HG02759 (cell line): ENCODE data around the gene TOP3B.

Experiments used
- ATAC-seq: cut with Tn5 transposase; IDR thresholded peaks from one replicate; pipeline ENCODE4 v1.9.1; 2021; ENCODE audit warnings: mild to moderate bottlenecking, moderate library complexity; ENCODE audit not compliant: unreplicated experiment

TOP3B gene

DNA sequence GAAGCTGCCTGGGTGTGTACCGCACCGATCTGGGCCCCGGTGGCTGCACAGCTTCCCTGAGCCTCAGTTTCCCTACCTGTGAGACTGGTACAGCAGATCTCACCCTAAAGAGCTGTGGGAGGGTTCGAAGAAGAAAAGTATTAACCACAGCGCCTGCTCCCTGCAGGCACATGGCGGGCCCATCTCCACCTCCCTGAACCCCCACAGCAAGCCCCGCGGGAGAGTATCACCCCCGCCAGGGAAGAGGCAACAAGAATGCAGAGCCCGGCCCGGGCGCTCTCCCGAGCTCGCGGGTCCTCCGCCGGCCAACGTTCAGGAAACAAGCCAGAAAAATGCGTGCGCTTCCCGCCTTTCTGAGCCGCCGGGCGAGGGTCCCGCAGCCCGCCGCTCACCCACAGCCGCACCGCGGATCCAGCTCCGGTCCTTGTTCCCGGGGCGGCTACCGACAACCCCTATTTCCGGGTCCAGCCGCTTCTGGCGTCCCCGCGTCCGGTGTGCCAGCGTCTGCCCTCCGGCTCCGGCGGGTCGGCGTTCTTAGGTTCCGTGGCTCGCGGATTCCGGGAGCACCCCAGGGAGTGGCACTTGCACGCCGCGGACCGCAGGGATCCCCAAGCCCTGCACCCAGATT is at the start of gene TOP3B:
Gene TOP3B (minus strand): TSS at position 450 of the 628 bp plus-strand sequence. CDS start 7,078 bp downstream, outside the sequence.
- ATAC-seq, result peak; percentile 74

GRCh38 chr22:22031183-22031945 is 48.8 kb upstream of the TOP3B start:
- ATAC-seq, result peak; percentile 13

- ATAC-seq, result peak; percentile 66
Measured at GRCh38 chr22:22030493-22031182, 48.1 kb upstream of the TOP3B start.

GRCh38 chr22:22027955-22028354 is 45.4 kb upstream of the TOP3B start:
- no peak for ATAC-seq

DNA sequence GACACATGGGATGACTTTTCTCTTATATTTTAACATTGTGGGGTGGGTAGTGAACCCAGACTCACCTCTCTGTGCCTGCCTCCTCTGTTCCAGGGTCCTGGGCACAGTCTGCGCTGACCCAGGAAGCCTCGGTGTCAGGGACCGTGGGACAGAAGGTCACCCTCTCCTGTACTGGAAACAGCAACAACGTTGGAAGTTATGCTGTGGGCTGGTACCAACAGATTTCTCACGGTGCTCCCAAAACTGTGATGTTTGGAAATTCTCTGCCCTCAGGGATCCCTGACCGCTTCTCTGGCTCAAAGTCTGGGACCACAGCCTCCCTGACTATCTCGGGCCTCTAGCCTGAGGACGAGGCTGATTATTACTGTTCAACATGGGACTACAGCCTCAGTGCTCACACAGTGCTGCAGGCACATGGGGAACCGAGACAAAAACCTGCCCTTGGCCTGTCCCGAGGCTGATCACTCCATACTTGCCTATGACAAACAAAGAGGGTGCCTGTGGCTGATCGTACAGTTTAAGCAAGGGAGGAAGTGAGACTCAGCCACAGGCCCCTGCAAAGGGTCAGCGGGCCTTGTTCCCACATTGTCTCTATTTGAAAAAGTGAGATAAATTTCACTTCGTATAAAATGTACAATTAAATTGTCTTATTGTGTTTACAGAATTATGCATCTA is 43.7 kb upstream of the TOP3B start:
- peak; percentile 48 for ATAC-seq

DNA sequence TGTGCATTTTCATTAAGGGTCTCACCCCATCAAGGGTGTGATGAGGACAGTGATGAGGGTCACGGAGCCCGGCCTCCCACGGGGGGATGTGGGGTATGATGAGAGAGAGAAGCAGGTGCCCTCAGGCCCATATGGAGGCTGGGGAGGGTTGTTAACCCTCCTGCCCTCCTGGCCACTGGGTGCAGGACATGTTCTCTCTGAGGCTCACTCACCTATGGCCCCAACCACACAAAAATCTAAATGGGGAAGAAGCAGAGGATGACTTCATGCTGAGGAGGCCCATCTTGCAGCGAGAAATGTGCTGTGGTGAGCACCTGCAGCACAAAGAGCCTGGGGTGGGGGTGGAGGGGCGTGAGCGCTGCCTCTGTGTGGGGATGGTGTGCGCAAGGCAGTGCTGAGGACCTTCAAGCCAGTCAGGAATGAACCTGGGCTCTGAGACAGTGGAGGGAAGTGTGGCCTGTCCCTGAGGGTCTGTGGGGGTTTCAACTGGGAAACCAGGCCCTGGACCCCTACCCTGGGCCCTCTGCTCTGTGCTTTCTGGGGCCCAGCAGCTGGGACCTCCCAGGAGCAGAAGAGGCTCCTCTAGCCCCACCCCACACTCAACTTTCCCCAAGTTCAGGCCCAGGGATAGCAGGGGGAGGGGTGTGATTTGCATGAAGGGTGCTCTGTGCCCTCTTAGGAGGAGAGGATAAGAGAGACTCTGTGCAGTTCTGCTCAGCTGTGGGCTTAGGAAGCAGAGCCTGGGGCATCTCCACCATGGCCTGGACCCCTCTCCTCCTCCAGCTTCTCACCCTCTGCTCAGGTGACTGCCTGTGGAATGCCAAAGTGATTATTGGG is 43.0 kb upstream of the TOP3B start:
- ATAC-seq, result no peak

GRCh38 chr22:22024440-22024839 is 41.9 kb upstream of the TOP3B start:
- ATAC-seq, result no peak

- no peak for ATAC-seq
Measured at GRCh38 chr22:22023581-22024137, 41.1 kb upstream of the TOP3B start.

- no peak for ATAC-seq
Measured at GRCh38 chr22:22022947-22023534, 40.5 kb upstream of the TOP3B start.

DNA sequence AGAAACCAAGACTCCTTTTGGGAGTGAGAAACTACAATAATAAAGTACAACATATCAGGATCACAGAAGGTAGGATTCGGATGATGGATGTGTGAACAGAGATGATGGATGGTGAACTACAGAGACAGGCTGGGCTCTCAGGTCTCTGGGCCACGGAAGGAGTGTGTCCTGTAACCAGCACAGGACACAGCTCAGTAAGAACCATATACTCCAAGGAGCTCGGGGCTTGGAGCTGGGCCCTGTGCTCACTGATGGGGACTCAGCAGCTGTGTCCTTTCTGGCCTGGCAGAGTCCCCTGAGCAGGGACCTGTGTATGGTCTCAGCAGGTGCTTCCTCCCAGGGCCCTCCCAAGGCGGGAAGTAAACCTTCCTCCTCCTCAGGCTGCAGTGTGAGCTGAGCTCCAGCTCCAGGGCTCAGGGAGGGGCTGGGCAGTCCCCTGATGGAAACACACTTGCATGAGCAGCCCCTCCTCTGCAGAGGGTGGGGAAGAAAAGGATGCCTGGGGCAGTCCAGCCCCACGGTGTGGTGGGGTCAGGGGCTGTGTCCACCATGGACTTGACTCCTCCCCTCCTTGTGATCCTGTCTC is 39.8 kb upstream of the TOP3B start:
- no peak for ATAC-seq

DNA sequence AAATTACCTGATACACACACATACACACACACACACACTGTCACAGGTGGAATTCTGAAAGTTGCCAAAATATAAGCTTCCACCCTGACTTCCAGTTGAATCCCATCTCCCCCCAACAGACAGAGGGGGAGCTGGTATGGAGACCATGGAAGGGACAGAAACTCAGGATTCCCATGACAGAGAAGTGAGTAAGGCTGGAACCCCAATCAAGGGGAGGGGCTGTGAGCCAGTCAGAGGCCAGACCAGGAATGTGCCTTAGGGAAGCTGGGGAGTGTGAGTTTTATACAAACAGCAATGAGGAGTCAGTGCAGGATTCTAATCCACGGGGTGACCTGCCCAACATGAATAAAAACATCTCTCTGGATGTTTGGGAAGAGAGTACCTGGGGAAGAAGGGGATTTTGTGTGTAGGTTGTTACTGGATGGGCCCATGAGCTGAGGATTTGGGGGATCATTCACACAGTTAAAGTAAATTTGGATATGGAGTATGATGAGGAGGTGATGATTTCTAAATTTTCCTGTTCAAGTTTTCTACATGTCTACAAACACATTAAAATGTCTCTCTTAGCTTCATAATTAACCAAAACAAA is 38.7 kb upstream of the TOP3B start:
- no peak for ATAC-seq

DNA sequence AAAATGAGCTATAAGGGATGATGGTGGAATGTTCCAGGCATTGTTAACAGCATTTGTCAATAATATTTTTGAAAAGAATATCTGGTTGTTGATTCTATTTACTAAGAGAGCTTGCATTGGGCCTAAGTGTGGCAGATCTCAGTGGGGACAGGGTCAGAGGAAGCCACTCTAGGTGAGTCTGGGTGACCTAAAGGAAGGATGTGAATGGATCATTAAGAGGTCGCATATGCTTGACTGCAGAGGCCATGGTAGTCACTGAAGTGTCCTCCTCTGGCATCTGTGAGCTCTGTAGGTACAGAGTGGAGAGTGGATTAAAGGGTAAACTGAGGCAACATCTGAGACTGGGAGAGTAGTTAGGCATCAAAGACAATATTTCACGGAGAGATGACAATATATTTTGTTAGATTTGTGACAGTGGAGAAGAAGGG is 37.9 kb upstream of the TOP3B start:
- no peak for ATAC-seq

DNA sequence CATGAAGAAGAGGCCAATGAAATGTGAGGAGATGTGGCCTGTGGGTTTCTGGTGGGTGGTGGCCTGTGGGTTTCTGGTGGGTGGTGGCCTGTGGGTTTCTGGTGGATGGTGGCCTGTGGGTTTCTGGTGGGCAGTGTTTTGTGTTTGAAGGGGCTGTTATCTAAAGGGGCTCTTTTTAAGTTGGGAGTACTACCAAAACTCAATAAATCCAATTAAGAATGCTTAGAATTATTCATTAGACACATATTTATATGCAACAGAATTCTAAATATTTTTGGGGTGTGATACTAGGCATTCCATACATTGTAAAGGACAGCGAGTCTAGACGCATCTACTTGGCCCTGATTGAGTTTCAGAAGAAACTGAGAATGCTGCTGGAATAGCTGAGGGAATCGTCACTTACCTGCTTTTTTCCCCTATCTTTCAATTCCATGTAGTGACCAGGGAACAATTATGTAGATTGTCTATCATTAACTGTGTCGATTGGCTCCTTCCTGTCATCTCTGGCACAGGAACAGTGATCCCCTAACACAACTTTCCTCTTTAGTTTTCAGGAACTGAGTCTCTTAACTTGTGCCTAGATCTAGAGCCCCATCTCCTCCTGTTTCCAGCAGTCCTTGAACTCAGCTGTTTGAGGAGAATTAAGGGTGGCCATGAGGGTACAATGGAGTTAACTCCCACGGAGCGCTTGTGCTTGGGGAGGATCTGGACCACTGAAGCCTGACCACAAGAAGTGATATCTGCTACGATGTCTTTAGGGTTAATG is 37.3 kb upstream of the TOP3B start:
- ATAC-seq, result no peak

DNA sequence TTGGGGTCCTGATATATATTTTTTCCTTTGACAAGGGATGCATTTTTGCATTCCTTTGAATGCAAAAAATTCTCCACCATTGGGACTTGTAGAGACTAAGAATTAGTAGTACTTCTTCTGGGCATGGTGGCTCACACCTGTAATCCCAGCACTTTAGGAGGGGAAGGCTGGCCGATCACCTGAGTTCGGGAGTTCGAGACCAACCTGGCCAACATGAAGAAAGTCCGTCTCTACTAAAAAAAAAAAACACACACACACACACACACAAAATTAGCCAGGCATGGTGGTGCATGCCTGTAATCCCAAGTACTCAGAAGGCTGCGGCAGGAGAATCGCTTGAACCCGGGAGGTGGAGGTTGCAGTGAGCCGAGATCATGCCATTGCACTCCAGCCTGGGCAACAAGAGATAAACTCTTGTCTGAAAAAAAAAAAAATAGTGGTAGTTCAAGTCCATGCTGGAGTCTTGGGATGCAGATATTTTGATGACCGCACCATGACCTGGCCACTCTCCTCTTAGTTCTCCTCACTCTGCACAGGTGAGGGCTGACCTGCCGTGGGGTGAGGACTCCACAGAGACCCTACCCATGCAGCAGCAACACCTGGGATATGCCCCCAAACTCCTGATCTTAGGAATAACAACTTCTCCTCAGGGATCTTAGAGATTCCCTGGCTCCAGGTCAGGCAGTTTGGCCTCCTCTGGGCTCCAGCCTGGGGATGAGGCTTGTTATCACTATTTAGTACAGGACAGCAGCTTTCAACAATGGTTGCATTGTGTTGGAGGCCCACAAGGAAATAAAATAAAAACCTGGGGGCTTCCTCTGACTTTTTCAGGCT is 36.5 kb upstream of the TOP3B start:
- ATAC-seq, result no peak

DNA sequence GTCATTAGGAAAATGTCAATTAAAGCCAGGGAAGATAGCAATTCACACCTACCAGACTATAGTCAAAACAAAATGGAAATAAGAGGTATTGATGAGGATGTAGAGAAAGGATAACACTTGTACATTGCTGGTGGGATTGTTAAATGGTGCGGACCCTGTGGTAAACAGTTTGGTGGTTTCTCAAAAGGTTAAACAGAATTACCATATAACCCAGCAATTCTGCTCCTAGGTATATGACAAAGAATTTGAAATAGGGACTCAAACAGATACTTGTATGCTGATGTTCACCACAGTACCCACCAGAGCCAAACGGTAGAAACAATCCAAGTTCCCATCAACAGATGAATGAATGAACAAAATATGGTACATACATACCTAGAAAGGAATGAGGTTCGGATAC is 33.0 kb upstream of the TOP3B start:
- ATAC-seq, result no peak

DNA sequence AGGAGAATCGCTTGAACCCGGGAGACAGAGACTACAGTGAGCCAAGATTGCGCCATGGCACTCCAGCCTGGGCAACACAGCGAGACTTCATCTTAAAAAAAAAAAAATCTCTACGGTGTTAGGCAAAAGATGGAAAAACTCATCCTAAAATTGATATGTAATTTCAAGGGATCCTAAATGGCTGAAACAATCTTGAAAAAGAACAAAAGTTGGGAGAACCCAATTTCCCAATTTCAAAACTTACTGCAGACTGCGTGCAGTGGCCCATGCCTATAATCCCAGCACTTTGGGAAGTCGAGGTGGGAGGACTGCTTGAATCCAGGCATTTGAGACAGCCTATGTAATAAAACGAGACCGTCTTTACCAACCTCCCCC is 31.7 kb upstream of the TOP3B start:
- no peak for ATAC-seq

- no peak for ATAC-seq
Measured at GRCh38 chr22:22013559-22014284, 31.1 kb upstream of the TOP3B start.
